NK-92 (cell line): ENCODE results near the gene OR2A2.
"Not testable (repeated sequence)": the region's sequence is repeated elsewhere in the genome, so short reads cannot be mapped to it uniquely, and the experiment has no call there.

Source experiments
- DNase-seq: peaks from one replicate; lab custom pipeline; 2025; ENCODE audit not compliant: unreplicated experiment; lab: John Stamatoyannopoulos, UW

The OR2A2 gene

DNA sequence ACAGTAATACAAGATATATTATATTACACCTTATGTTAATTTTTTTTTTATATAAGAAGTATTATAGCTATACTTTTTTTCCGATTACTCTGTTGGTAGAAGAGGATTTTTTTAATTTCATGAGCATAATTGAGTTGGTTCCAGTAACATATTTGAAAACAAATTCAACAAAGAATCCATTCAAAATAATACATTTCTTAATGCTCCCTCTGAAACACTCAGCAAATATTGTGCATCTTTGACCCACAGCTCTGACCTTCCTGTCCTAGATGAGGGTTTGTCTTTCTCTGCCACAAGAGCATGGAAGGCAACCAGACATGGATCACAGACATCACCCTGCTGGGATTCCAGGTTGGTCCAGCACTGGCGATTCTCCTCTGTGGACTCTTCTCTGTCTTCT, at the start of gene OR2A2:
TSS of gene OR2A2 (plus strand) at position 301 of the 400 bp plus-strand sequence. CDS start at position 301, 0 bp downstream.
- no peak for DNase-seq

- no peak for DNase-seq
These were observed 45.7 kb upstream of the OR2A2 start for GRCh38 chr7:144063710-144064109.

- no peak for DNase-seq
These were observed 39.9 kb upstream of the OR2A2 start, which contains the start of gene OR2A25 for GRCh38 chr7:144069511-144069910. TSS of gene OR2A25 (plus strand) at chr7:144069811. CDS start at chr7:144074220, 4,409 bp downstream.

DNA sequence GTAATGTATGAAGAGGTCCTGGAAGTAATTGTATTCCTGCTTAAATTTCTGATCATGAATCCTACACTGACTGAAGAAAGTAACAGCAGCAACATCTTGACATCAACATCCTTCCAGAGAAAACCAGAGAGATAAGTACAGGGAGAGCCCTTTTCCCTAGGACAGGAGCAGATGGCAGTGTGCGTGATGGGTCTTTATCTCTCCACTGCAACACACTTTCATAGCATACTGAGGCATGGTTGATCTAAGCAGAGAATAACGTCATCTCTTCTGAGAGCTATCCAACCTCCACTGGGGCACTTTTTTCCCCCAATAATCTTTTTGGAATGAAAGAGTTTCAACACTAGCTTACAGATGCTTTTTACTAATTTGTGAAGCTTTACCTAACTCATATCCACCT, 39.4 kb upstream of the OR2A2 start:
- no peak for DNase-seq

DNA sequence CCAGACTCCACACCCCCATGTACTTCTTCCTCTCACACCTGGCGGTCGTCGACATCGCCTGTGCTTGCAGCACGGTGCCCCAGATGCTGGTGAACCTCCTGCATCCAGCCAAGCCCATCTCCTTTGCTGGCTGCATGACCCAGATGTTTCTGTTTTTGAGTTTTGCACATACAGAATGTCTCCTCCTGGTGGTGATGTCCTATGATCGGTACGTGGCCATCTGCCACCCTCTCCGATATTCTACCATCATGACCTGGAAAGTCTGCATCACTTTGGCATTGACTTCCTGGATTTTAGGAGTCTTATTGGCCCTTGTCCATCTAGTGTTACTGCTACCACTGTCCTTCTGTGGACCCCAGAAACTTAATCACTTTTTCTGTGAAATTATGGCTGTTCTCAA, 35.0 kb upstream of the OR2A2 start:
- no peak for DNase-seq

DNA sequence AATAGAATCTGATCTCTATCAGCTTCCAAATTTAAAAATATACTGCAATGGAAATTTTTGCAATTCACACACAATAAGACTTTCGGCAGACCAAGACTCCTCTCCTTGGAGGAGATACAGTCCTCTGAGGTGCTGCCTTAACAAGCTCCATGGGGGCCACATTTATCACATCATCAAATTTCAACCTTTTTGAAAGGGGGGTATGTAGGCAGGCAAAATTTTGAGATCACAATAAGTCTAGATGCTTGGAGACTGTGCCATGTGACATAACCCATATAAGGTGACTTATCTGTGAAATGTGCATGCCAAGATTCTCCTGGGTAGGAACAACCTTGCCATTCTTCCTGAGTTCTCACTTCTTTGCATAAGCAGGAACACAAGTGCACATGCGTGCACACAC, 23.4 kb upstream of the OR2A2 start, which contains the start of gene OR2A12:
TSS of gene OR2A12 (plus strand) at position 301 of the 400 bp plus-strand sequence. CDS start 8,830 bp downstream, outside the sequence.
- no peak for DNase-seq

DNA sequence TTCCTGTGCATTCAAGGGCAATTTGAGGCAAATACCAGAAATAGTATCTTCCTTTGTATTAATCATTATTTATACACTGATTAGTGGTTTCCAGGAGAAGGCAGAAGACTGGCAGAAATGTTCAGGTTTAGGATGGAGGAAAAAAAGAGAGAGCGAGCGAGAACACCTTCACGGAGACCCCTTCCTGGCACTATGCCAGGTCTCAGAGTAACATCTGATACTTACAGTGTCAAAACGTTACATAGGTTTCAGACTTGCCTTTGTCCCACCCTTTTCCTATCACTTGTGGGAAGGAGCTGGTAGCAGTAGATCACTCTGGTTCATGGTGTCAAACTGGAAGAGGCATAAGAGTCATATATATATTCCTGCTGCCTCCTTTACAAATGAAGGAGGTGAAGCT, 22.7 kb upstream of the OR2A2 start:
- no peak for DNase-seq

DNA sequence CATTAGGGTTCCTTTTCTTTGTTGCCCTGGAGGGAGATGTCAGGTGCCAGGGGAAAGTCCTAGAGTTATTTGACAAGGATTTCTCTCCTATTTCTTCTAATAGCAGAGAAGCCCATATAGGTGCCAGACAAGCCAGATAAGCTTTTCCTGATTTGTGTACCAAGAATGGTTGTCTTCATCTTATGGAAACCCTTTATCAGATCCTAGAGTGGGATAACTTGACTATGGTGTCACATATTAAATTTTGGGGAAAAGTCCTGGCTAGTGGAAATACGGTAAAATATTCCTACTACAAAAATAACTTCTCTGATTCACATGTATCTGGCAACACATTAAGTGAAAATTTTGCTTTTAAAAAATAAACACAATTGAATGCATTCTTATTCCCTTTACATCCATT, 22.2 kb upstream of the OR2A2 start:
- no peak for DNase-seq

GRCh38 chr7:144090667-144091066, 18.7 kb upstream of the OR2A2 start:
- no peak for DNase-seq

DNA sequence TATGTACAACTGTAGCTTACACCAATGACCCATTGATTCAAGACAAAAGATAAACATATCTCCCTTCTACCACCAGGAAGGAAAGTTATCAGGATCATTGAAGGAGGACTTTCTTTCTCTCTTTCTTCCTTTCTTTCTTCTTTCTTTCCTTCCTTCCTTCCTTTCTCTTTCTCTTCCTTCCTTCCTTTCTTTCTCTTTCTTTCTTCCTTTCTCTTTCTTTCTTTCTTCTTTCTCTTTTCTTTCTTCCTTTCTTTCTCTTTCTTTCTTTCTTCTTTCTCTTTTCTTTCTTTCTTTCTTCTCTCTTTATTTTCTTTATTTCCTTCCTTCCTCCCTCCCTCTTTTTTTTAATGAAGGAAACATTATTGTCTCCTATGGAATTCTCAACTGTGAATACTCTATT, 10.6 kb upstream of the OR2A2 start:
- DNase-seq, result no peak

DNA sequence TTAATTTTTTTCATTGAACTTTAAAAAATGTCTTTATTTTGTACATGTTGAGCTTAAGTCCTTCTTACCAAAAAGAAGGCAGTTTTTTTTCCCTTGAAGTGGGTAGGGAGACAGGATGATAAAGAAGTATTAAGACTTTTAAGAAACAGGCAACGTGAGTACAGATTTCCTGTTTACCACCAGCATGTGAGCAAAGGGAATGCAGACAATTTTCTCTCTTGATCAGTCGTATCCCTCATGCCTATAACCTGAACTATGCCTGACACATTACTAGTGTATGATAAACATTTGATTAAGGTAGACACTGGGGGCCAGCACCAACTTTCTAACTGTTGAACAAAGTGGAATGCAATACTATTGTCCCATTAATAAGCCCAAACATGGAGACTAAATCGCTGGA, 8.8 kb upstream of the OR2A2 start:
- no peak for DNase-seq

DNA sequence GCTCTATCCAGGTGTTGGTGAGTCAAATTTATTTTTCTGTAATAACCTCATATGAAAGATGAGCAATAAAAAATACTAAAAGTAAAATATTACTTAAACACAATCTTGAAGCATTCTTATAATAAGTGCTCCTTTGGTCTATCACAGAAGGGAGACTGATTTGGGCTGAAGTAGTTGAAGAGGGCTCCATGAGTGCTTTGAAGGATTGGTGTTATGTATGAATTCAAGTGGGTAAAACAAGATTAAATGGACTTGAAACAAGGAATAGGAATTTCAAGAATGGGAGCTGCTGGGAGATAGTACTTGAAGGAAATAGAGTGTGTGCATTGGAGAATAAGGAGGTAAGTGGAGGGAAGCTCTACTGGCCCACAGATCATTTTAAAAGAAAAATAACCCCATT, 7.3 kb upstream of the OR2A2 start:
- no peak for DNase-seq

DNA sequence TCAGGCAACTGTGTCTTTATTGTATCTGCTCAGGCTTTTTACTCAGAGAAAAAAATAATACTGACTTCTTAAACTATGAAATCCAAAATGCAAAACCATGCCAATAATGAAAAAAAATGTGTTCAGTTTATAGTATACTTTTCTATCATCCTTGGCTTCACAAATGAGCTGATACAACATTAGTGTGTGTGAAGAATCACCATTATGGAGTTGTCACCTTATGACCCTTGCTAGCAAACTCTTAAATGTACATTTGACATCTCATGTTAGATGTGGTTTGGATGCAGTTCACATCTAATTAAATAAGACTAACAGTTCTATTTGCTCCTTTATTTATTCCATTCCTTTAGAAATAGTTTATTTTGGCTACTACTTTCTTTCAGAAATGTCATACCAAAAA, 4.2 kb upstream of the OR2A2 start:
- DNase-seq, result no peak

- no peak for DNase-seq
These were observed 889 bp downstream of the OR2A2 start for GRCh38 chr7:144110272-144110671.

- DNase-seq, result no peak
These were observed 4.3 kb downstream of the OR2A2 start for GRCh38 chr7:144113651-144114050.

DNA sequence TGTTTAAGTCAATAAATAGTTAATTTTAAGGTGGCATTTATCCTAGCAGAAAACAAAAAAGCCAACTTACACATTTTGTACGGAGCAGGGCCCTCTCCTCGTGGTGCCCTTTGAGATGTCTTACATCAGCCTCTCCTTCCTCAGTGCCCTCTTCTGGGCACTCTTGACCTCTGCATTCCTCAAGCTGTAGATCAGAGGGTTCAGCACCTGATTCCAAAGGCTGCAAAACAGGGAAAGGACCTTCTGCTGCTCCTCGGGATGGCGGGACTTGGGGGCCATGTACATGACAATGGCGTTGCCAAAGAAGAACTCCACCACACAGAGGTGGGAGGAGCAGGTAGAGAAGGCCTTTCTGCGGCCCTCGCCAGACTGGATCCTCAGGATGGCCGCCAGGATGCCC, 9.0 kb downstream of the OR2A2 start:
- DNase-seq, result no peak

- DNase-seq, result no peak
These were observed 13.5 kb downstream of the OR2A2 start, which contains the start of gene OR2A14 for GRCh38 chr7:144122876-144123275. TSS of gene OR2A14 (plus strand) at chr7:144123176. CDS start at chr7:144129113, 5,937 bp downstream.

GRCh38 chr7:144127714-144128334, 18.4 kb downstream of the OR2A2 start:
- no peak for DNase-seq

DNA sequence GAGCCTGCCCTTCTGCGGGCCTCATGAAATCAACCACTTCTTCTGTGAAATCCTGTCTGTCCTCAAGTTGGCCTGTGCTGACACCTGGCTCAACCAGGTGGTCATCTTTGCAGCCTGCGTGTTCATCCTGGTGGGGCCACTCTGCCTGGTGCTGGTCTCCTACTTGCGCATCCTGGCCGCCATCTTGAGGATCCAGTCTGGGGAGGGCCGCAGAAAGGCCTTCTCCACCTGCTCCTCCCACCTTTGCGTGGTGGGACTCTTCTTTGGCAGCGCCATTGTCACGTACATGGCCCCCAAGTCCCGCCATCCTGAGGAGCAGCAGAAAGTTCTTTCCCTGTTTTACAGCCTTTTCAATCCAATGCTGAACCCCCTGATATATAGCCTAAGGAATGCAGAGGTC, 20.2 kb downstream of the OR2A2 start:
- DNase-seq, result not testable (repeated sequence)

- no peak for DNase-seq
These were observed 21.3 kb downstream of the OR2A2 start for GRCh38 chr7:144130730-144131129.

DNA sequence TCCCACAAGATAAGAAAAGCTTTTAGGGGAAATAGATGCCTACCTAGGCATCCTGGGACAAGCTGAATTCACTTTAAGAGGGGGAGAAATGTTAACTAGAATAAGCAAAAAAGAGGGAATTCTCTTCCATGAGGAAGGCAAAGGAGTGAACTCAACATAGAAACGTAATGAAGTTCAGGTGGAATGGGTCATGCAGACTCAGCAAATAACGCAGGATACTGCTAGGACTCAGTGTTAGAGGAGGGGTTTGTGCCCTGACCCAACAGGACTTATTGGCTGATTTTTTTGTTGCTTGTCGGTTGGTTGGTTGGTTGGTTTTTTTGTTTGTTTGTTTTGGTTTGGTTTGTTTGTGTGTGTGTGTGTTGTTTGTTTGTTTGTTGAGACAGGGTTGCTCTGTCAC, 22.9 kb downstream of the OR2A2 start:
- no peak for DNase-seq

DNA sequence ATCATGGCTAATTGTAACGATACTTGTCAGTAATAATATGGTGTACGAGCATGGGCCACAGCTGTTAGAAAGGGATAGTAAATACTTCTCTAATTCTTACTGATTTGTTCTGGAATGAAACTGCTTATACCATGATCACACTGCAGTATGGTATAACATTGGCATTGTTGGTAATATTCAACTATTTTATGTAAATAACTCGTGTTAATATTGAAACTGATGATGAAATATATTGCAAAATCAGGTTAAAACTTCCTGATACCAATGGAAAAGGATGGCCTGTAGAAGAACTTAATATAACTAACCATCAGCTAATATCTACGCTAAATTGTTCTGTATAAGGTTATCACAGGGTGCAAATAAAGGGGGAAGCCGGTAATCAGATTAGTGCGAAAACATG, 23.9 kb downstream of the OR2A2 start:
- no peak for DNase-seq

- DNase-seq, result no peak
These were observed 24.7 kb downstream of the OR2A2 start for GRCh38 chr7:144134116-144134515.
